ENCODE data around the gene TNPO2. TPM values are rescaled to one million over a fixed set of nuclear protein-coding genes. Genes with fewer than 3 reads are reported as not detected.
A peak's percentile ranks its signal among the peaks of the same experiment; 100 is the strongest.
"Not testable (repeated sequence)": the region's sequence is repeated elsewhere in the genome, so short reads cannot be mapped to it uniquely, and the experiment has no call there.

The TNPO2 gene
- polyA plus RNA-seq, 3 donors: 62.2 to 66.0 (median 62.9) TPM

GRCh38 chr19:12737835-12738351 is 14.2 kb upstream of the TNPO2 start:
- DNase-seq (ENCODE audit: low read depth in 3 of 3, low spot score in 2 of 3): no peak

GRCh38 chr19:12736995-12737834 is 13.5 kb upstream of the TNPO2 start, which contains the start of gene GET3:
Gene GET3 (plus strand): TSS chr19:12737497. CDS start chr19:12737506, 9 bp downstream.
- DNase-seq (ENCODE audit: low read depth in 3 of 3, low spot score in 2 of 3): peak; percentile 97 to 98 (median 98)

- DNase-seq (ENCODE audit: low read depth in 3 of 3, low spot score in 2 of 3): no peak
Measured at GRCh38 chr19:12733369-12734214, 9.9 kb upstream of the TNPO2 start.

GRCh38 chr19:12731337-12731736 is 7.6 kb upstream of the TNPO2 start:
- no peak for DNase-seq (ENCODE audit: low read depth in 3 of 3, low spot score in 2 of 3)

GRCh38 chr19:12730064-12730463 is 6.3 kb upstream of the TNPO2 start:
- DNase-seq (ENCODE audit: low read depth in 3 of 3, low spot score in 2 of 3): no peak

- no peak for DNase-seq (ENCODE audit: low read depth in 3 of 3, low spot score in 2 of 3)
Measured at GRCh38 chr19:12727745-12728433, 4.2 kb upstream of the TNPO2 start.

- DNase-seq (ENCODE audit: low read depth in 3 of 3, low spot score in 2 of 3): no peak
Measured at GRCh38 chr19:12726988-12727316, 3.2 kb upstream of the TNPO2 start.

GRCh38 chr19:12725612-12726011 is 1.9 kb upstream of the TNPO2 start:
- DNase-seq (ENCODE audit: low read depth in 3 of 3, low spot score in 2 of 3): not testable (repeated sequence)

GRCh38 chr19:12723381-12723640 is 421 bp downstream of the TNPO2 start:
- no peak for DNase-seq (ENCODE audit: low read depth in 3 of 3, low spot score in 2 of 3)

- DNase-seq (ENCODE audit: low read depth in 3 of 3, low spot score in 2 of 3): peak; percentile 96 to 99 (median 96)
Measured at GRCh38 chr19:12722566-12723380, 959 bp downstream of the TNPO2 start.

- peak in 2 of 3 donors; percentile 47 to 60 for DNase-seq (ENCODE audit: low read depth in 3 of 3, low spot score in 2 of 3)
Measured at GRCh38 chr19:12721656-12722565, 1.8 kb downstream of the TNPO2 start.

GRCh38 chr19:12720851-12721655 is 2.7 kb downstream of the TNPO2 start:
- no peak for DNase-seq (ENCODE audit: low read depth in 3 of 3, low spot score in 2 of 3)

GRCh38 chr19:12720296-12720695 is 3.4 kb downstream of the TNPO2 start:
- DNase-seq (ENCODE audit: low read depth in 3 of 3, low spot score in 2 of 3): no peak

- no peak for DNase-seq (ENCODE audit: low read depth in 3 of 3, low spot score in 2 of 3)
Measured at GRCh38 chr19:12715929-12716328, 7.8 kb downstream of the TNPO2 start.

GRCh38 chr19:12715102-12715501 is 8.6 kb downstream of the TNPO2 start:
- DNase-seq (ENCODE audit: low read depth in 3 of 3, low spot score in 2 of 3): no peak

GRCh38 chr19:12713304-12713703 is 10.4 kb downstream of the TNPO2 start:
- DNase-seq (ENCODE audit: low read depth in 3 of 3, low spot score in 2 of 3): not testable (repeated sequence)

GRCh38 chr19:12712077-12712476 is 11.7 kb downstream of the TNPO2 start:
- not testable (repeated sequence) for DNase-seq (ENCODE audit: low read depth in 3 of 3, low spot score in 2 of 3)

GRCh38 chr19:12711187-12711586 is 12.5 kb downstream of the TNPO2 start:
- no peak for DNase-seq (ENCODE audit: low read depth in 3 of 3, low spot score in 2 of 3)

Measured in right renal cortex interstitium (tissue), 3 donors.